Bronchial epithelial cell (primary cell): Measurements from ENCODE around the gene PAF1. TPM values are rescaled to one million over a fixed set of nuclear protein-coding genes. Genes with fewer than 3 reads are reported as not detected.

ENCODE experiments used
- DNase-seq: peaks from one replicate; pipeline ENCODE4 v3.0.0-alpha.2; 2010; ENCODE audit warnings: low read depth
- FAIRE-seq: peaks from 2 replicates; lab custom pipeline; 2011; peaks lifted over from hg19 to GRCh38; lab: Jason Lieb, UNC
- H3K27me3 ChIP-seq: 2 replicates; pipeline ENCODE4 v1.5.1; 2011; ENCODE audit warnings: low read length; ENCODE audit not compliant: control insufficient read depth, insufficient read depth
- H3K36me3 ChIP-seq: 2 replicates; pipeline ENCODE4 v1.5.1; 2011; ENCODE audit warnings: low read length; ENCODE audit not compliant: control insufficient read depth, insufficient read depth
- H3K4me3 ChIP-seq: 2 replicates; pipeline ENCODE4 v1.5.1; 2011; ENCODE audit warnings: mild to moderate bottlenecking, low read depth, low read length, control low read depth
- CTCF ChIP-seq: IDR thresholded peaks from 2 replicates; pipeline ENCODE4 v1.5.1; 2011; ENCODE audit warnings: mild to moderate bottlenecking, moderate library complexity, low read length, control low read depth, inconsistent platforms; ENCODE audit not compliant: insufficient read depth, severe bottlenecking
- total RNA-seq: library from RNA; depleted of rRNA; stranded (reverse); fragments of >200 nt; gene quantifications from 2 replicates; pipeline ENCODE4 v1.2.1, GENCODE V29; 2014

PAF1 gene
- total RNA-seq, 1 donor from 2014 or later: 31.6 TPM

- no peaks in the 10 kb centered on the region for H3K27me3 ChIP-seq
- no peak for DNase-seq
- peaks cover 41% of the 10 kb centered on the region for H3K36me3 ChIP-seq
- TF ChIP-seq CTCF: no peak
- no peak overlapping the region for H3K4me3 ChIP-seq
- no peak for FAIRE-seq
Measured at GRCh38 chr19:39386557-39386956, 4.3 kb downstream of the PAF1 start.

- Histone ChIP-seq H3K36me3 (peaks cover 43% of the 10 kb centered on the region), H3K27me3 (no peaks in the 10 kb centered on the region), H3K4me3 (no peak overlapping the region)
- DNase-seq (no peak), FAIRE-seq (no peak)
- TF ChIP-seq CTCF: no peak
Measured at GRCh38 chr19:39385629-39386411, 5.1 kb downstream of the PAF1 start.

GRCh38 chr19:39384839-39385568, 5.9 kb downstream of the PAF1 start:
- no peak overlapping the region for H3K4me3 ChIP-seq
- no peak for TF ChIP-seq CTCF
- no peaks in the 10 kb centered on the region for H3K27me3 ChIP-seq
- peaks cover 50% of the 10 kb centered on the region for H3K36me3 ChIP-seq
- DNase-seq (no peak), FAIRE-seq (no peak)

GRCh38 chr19:39382991-39383828, 7.7 kb downstream of the PAF1 start:
- DNase-seq (no peak), FAIRE-seq (no peak)
- H3K36me3 ChIP-seq: peaks cover 45% of the 10 kb centered on the region

More at GRCh38 chr19:39382991-39383828, 7.7 kb downstream of the PAF1 start:
- no peaks in the 10 kb centered on the region for H3K27me3 ChIP-seq
- H3K4me3 ChIP-seq: no peak overlapping the region
- TF ChIP-seq CTCF: no peak
